HK-2 (cell line): ENCODE results near the gene GNA14.
"Not testable (repeated sequence)": the region's sequence is repeated elsewhere in the genome, so short reads cannot be mapped to it uniquely, and the experiment has no call there.

Experiments used
- DNase-seq: peaks from one replicate; pipeline ENCODE4 v3.0.0-alpha.2; 2018; ENCODE audit not compliant: unreplicated experiment

Gene GNA14

GRCh38 chr9:77588271-77588937, 59.7 kb downstream of the GNA14 start:
- DNase-seq = no peak

GRCh38 chr9:77587851-77588250, 60.3 kb downstream of the GNA14 start:
- no peak for DNase-seq

- no peak for DNase-seq
These were observed 61.1 kb downstream of the GNA14 start for GRCh38 chr9:77587042-77587441.

- DNase-seq = no peak
These were observed 61.5 kb downstream of the GNA14 start for GRCh38 chr9:77586591-77586990.

GRCh38 chr9:77585335-77585786, 62.8 kb downstream of the GNA14 start:
- no peak for DNase-seq

GRCh38 chr9:77584927-77585326, 63.2 kb downstream of the GNA14 start:
- not testable (repeated sequence) for DNase-seq

- no peak for DNase-seq
These were observed 65.1 kb downstream of the GNA14 start for GRCh38 chr9:77582961-77583576.

- DNase-seq = no peak
These were observed 65.6 kb downstream of the GNA14 start for GRCh38 chr9:77582525-77582924.

- DNase-seq = no peak
These were observed 72.3 kb downstream of the GNA14 start for GRCh38 chr9:77575785-77576184.

GRCh38 chr9:77569335-77569734, 78.8 kb downstream of the GNA14 start:
- DNase-seq = no peak

GRCh38 chr9:77563174-77563573, 84.9 kb downstream of the GNA14 start:
- DNase-seq = no peak

GRCh38 chr9:77562019-77562748, 85.9 kb downstream of the GNA14 start:
- no peak for DNase-seq

GRCh38 chr9:77561331-77562018, 86.6 kb downstream of the GNA14 start:
- no peak for DNase-seq

- no peak for DNase-seq
These were observed 91.7 kb downstream of the GNA14 start for GRCh38 chr9:77556396-77556795.

GRCh38 chr9:77554586-77555105, 93.5 kb downstream of the GNA14 start:
- no peak for DNase-seq

- no peak for DNase-seq
These were observed 100.9 kb downstream of the GNA14 start for GRCh38 chr9:77547106-77547730.

GRCh38 chr9:77546376-77546950, 101.7 kb downstream of the GNA14 start:
- DNase-seq = no peak

- DNase-seq = no peak
These were observed 103.6 kb downstream of the GNA14 start for GRCh38 chr9:77544546-77544945.

GRCh38 chr9:77543131-77543822, 104.8 kb downstream of the GNA14 start:
- DNase-seq = no peak

GRCh38 chr9:77541600-77541999, 106.5 kb downstream of the GNA14 start:
- no peak for DNase-seq

GRCh38 chr9:77541055-77541454, 107.1 kb downstream of the GNA14 start:
- no peak for DNase-seq
